H1 (cell line): Measurements from ENCODE around the gene DXO. TPM values are rescaled to one million over a fixed set of nuclear protein-coding genes. Genes with fewer than 3 reads are reported as not detected.

ENCODE experiments used
- ATF3 ChIP-seq: IDR thresholded peaks from 2 replicates; pipeline ENCODE4 v1.6.1; 2011; ENCODE audit warnings: low read depth, mild to moderate bottlenecking, low read length; ENCODE audit not compliant: insufficient read depth
- CBX8 ChIP-seq: fragments of 300-800, 300-1000 bp; sonication (generic); IDR thresholded peaks from 2 replicates; pipeline ENCODE4 v1.7.1; 2016; ENCODE audit warnings: low read depth, low read length, borderline replicate concordance
- CHD7 ChIP-seq: fragments of 300-600 bp; sonication (generic); IDR thresholded peaks from 2 replicates; pipeline ENCODE4 v1.7.1; 2012; ENCODE audit warnings: low read length, moderate library complexity, mild to moderate bottlenecking, inconsistent platforms; ENCODE audit not compliant: insufficient replicate concordance
- HDAC6 ChIP-seq: IDR thresholded peaks from one replicate; pipeline ENCODE4 v1.7.1; 2012; ENCODE audit warnings: low read depth, mild to moderate bottlenecking, inconsistent platforms, low read length, moderate library complexity
- MAFK ChIP-seq: IDR thresholded peaks from 2 replicates; pipeline ENCODE4 v1.6.1; 2012; ENCODE audit warnings: low read depth, mild to moderate bottlenecking, improper control_type of control experiment, low read length
- SIX5 ChIP-seq: IDR thresholded peaks from 2 replicates; pipeline ENCODE4 v1.6.1; 2011; ENCODE audit warnings: mild to moderate bottlenecking, low read depth, low read length
- SP2 ChIP-seq: IDR thresholded peaks from 2 replicates; pipeline ENCODE4 v1.6.1; 2012; ENCODE audit warnings: mild to moderate bottlenecking, low read length, inconsistent platforms
- SP4 ChIP-seq: IDR thresholded peaks from 2 replicates; pipeline ENCODE4 v1.6.1; 2012; ENCODE audit warnings: low read length, inconsistent platforms
- SUZ12 ChIP-seq: fragments of 200-600 bp; sonication (generic); IDR thresholded peaks from 2 replicates; pipeline ENCODE4 v1.6.1; 2012; ENCODE audit warnings: mild to moderate bottlenecking, inconsistent platforms, low read length, moderate library complexity, mixed read lengths
- TAF1 ChIP-seq: IDR thresholded peaks from 2 replicates; pipeline ENCODE4 v1.6.1; 2011; ENCODE audit warnings: mild to moderate bottlenecking, low read depth, low read length
- polyA plus RNA-seq, 7 experiments: library from polyadenylated mRNA; depleted of rRNA in 3 of 7; stranded (reverse) in 5 of 7; unstranded in 2 of 7; fragments of >200 nt in 5 of 7; fragments of 200-250 nt in 2 of 7; gene quantifications; 1 replicate in 5 of 7; 2 replicates in 1 of 7; 4 replicates in 1 of 7; pipeline versions ENCODE4 v1.2.1 to v1.2.3, GENCODE V29; 2011 to 2013; ENCODE audit warnings: missing spikeins in 2 of 7, mixed read lengths in 2 of 7
- total RNA-seq: library from RNA; stranded (reverse); fragmentation: NEBNext Ultra II Directional; extraction: Animal tissue kit (Norgen Biotek cat#: 25700); gene quantifications from 2 replicates; pipeline ENCODE4 v1.2.1, GENCODE V29; 2021

DXO gene
- total and polyA plus RNA-seq, 2 of the 8 experiments (the other 6 are each of a cell fraction or from before 2014, with no cell fraction given): 14.7 to 23.9 TPM

- TF ChIP-seq CHD7 (no peak), SP4 (no peak), SUZ12 (no peak), ATF3 (no peak), HDAC6 (no peak), MAFK (no peak), SIX5 (no peak), SP2 (no peak), CBX8 (no peak), TAF1 (no peak)
Observed at GRCh38 chr6:31968791-31969711, 2.9 kb downstream of the DXO start (continued).
